DND-41 (cell line): ENCODE measurements around the gene PDE6A.

Source experiments
- CTCF ChIP-seq: IDR thresholded peaks from 2 replicates; pipeline ENCODE4 v1.5.1; 2012; ENCODE audit warnings: borderline replicate concordance, low read length, moderate library complexity, mild to moderate bottlenecking; ENCODE audit not compliant: poor library complexity, severe bottlenecking; ENCODE audit errors: extremely low read depth
- EZH2 ChIP-seq: IDR thresholded peaks from 3 replicates; pipeline ENCODE4 v1.6.1; 2012; ENCODE audit warnings: borderline replicate concordance, low read depth, mild to moderate bottlenecking, moderate library complexity, low read length, inconsistent platforms; ENCODE audit not compliant: severe bottlenecking

GRCh38 chr5:149808264-149808982 is 136.2 kb downstream of the PDE6A start:
- no peak for TF ChIP-seq CTCF
- TF ChIP-seq EZH2: no peak
